Measurements from ENCODE around the gene CCDC51. TPM values are rescaled to one million over a fixed set of nuclear protein-coding genes. Genes with fewer than 3 reads are reported as not detected.

The CCDC51 gene
- total RNA-seq, 1 experiment from 2014 or later, result 21.3 TPM

DNA sequence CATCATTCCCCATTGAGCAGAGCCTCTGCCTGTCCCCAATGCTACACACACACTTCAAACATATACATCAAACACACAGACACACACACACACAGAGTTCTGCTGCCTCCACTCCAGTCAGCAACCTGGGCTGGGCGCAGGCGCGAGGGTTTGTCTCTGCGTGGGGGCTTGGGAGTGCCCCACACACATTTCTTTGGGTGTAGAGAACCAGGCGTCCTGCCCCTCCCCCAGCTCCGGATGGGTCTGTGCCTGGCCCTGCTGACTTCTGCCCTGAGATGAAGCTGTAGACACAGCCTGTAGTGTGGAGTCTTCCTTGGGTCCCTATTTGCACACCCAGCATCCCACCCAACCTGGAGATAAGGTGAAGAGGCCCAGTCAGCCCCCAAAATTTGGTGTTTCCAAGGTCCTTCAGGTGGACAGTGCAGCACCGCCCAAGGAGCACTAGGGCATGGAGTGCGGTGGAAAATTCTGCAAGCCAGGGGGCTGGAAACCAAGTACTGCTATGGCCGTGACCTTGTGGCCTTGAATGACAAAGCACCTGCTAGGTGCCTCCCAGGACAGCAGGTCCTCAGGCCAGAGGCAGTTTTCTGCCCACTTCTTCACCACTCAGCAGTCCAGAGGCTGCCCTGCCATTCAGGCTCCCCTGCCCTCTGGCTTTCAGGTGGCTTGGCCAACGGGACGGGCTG lies 41.1 kb downstream of the CCDC51 start:
- in situ Hi-C loops (cut with HindIII; ENCODE audit: low sequenced_read_pairs), result no loop called here
- no peak for DNase-seq (ENCODE audit: low spot score)

GRCh38 chr3:48397767-48398681 lies 41.9 kb downstream of the CCDC51 start:
- no peak for DNase-seq (ENCODE audit: low spot score)
- in situ Hi-C loops (cut with HindIII; ENCODE audit: low sequenced_read_pairs), result no loop called here

- in situ Hi-C loops (cut with HindIII; ENCODE audit: low sequenced_read_pairs), result no loop called here
These were observed 44.2 kb downstream of the CCDC51 start for GRCh38 chr3:48395714-48396113.

GRCh38 chr3:48394391-48394790 lies 45.5 kb downstream of the CCDC51 start:
- DNase-seq (ENCODE audit: low spot score), result no peak
- in situ Hi-C loops (cut with HindIII; ENCODE audit: low sequenced_read_pairs), result no loop called here

More at GRCh38 chr3:48395714-48396113, 44.2 kb downstream of the CCDC51 start:
- no peak for DNase-seq (ENCODE audit: low spot score)

- in situ Hi-C loops (cut with HindIII; ENCODE audit: low sequenced_read_pairs), result no loop called here
- no peak for DNase-seq (ENCODE audit: low spot score)
These were observed 51.0 kb downstream of the CCDC51 start for GRCh38 chr3:48388966-48389365.

- in situ Hi-C loops (cut with HindIII; ENCODE audit: low sequenced_read_pairs), result no loop called here
- DNase-seq (ENCODE audit: low spot score), result no peak
These were observed 52.3 kb downstream of the CCDC51 start for GRCh38 chr3:48387634-48388033.

Other genes with a start within 250 kb of the CCDC51 start
- gene CAMP, start 216.6 kb downstream of the CCDC51 start, total RNA-seq (2014; rRNA removed; shearing (Covaris generic)), result not detected in 2 replicates
- 8.1 and 14.8 TPM in 2 replicates for gene ZNF589, start 199.0 kb downstream of the CCDC51 start, total RNA-seq (2014; rRNA removed; shearing (Covaris generic))
- gene NME6, start 138.8 kb downstream of the CCDC51 start, total RNA-seq (2014; rRNA removed; shearing (Covaris generic)), result 6.1 and 15.9 TPM in 2 replicates
- gene SPINK8, start 106.5 kb downstream of the CCDC51 start, total RNA-seq (2014; rRNA removed; shearing (Covaris generic)), result not detected in 2 replicates
- 0.68 TPM in 1 of 2 replicates, not detected in the other for gene FBXW12, start 67.9 kb downstream of the CCDC51 start, total RNA-seq (2014; rRNA removed; shearing (Covaris generic))
- gene PLXNB1, start 10.0 kb downstream of the CCDC51 start, total RNA-seq (2014; rRNA removed; shearing (Covaris generic)), result 10.7 and 23.5 TPM in 2 replicates
- 770 and 948 TPM in 2 replicates for gene TMA7, start 138 bp upstream of the CCDC51 start, total RNA-seq (2014; rRNA removed; shearing (Covaris generic))
- gene ATRIP, start 6.6 kb upstream of the CCDC51 start, total RNA-seq (2014; rRNA removed; shearing (Covaris generic)), result 10.8 and 12.6 TPM in 2 replicates
- 115 and 124 TPM in 2 replicates for gene SHISA5, start 64.1 kb upstream of the CCDC51 start, total RNA-seq (2014; rRNA removed; shearing (Covaris generic))
- gene PFKFB4, start 116.7 kb upstream of the CCDC51 start, total RNA-seq (2014; rRNA removed; shearing (Covaris generic)), result 9.7 and 18.8 TPM in 2 replicates
- gene UCN2, start 123.7 kb upstream of the CCDC51 start, total RNA-seq (2014; rRNA removed; shearing (Covaris generic)), result not detected in 2 replicates
- gene COL7A1, start 155.2 kb upstream of the CCDC51 start, total RNA-seq (2014; rRNA removed; shearing (Covaris generic)), result 0.12 and 0.34 TPM in 2 replicates
- gene UQCRC1, start 169.5 kb upstream of the CCDC51 start, total RNA-seq (2014; rRNA removed; shearing (Covaris generic)), result 474 and 540 TPM in 2 replicates
- not detected in 2 replicates for gene TMEM89, start 181.7 kb upstream of the CCDC51 start, total RNA-seq (2014; rRNA removed; shearing (Covaris generic))
- gene SLC26A6, start 195.3 kb upstream of the CCDC51 start, total RNA-seq (2014; rRNA removed; shearing (Covaris generic)), result 40.2 and 51.0 TPM in 2 replicates
- gene CELSR3, start 222.8 kb upstream of the CCDC51 start, total RNA-seq (2014; rRNA removed; shearing (Covaris generic)), result 4.6 and 5.0 TPM in 2 replicates
- gene NCKIPSD, start 245.8 kb upstream of the CCDC51 start, total RNA-seq (2014; rRNA removed; shearing (Covaris generic)), result 12.9 and 17.1 TPM in 2 replicates